Melanocyte of skin (primary cell): ENCODE data around the gene ZNF445. TPM values are rescaled to one million over a fixed set of nuclear protein-coding genes. Genes with fewer than 3 reads are reported as not detected.

Experiments
- total RNA-seq, 2 donors: library from RNA; depleted of rRNA; stranded (reverse); fragments of >200 nt; gene quantifications; 2 replicates each; pipeline ENCODE4 v1.2.3, GENCODE V29; 2012

Gene ZNF445
- total RNA-seq = 1 to 10 TPM; 5.2 to 5.7 TPM

DNA sequence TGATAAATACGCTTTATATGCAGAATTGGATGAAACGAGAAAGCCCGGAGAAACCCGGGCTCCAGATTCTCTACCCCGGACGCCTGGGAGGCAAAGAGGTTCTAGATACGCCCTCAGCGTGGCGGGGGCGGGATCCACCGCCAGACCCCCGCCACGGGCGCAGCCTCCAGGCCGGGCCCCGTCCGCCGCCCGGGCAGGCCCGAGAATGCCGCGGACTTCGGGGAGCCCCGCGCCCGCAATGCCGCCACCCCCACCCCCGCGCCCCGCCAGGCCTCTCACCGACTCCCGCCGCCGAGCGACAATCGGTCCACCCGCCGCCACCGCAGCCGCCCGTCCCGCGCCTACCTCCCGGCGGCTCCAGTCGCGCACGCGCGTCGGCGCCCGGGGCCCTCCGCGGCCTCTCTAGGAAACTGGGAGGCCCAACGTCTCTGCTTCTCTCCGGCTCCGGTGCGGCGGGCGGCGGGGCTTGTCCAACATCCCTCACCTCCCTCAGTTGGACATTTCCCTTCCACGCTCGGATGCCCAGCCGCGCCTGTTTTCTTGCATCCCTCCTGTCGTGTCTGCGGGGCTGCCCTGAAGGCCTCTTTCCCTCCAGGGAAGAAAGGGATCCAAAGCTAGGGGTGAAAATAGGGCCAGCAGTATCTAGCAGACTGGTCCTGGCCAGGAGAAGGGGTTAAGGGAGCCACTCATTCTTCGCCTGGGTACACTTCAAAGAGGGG, at the start of gene ZNF445:
ZNF445 (minus strand) TSS at position 359 of the 719 bp plus-strand sequence. CDS start 22,121 bp downstream, outside the sequence.

Other genes starting within 250 kb of the ZNF445 start
- gene TOPAZ1, start 235.8 kb downstream of the ZNF445 start, total RNA-seq = not detected
- 10 to 100 TPM; 21.6 to 25.5 TPM for gene TCAIM, start 138.9 kb downstream of the ZNF445 start, total RNA-seq
- 1 to 10 TPM; 3.4 to 5.0 TPM for gene ZKSCAN7, start 77.5 kb upstream of the ZNF445 start, total RNA-seq
- gene ZNF660, start 107.3 kb upstream of the ZNF445 start, total RNA-seq = under 1 TPM; 0.69 to 1.00 TPM
- gene ZNF197, start 147.4 kb upstream of the ZNF445 start, total RNA-seq = 10 to 100 TPM; 21.3 to 22.6 TPM
- 10 to 100 TPM; 15.7 to 17.6 TPM for gene ZNF35, start 171.1 kb upstream of the ZNF445 start, total RNA-seq
- 1 to 10 TPM; 2.0 to 2.1 TPM for gene ZNF502, start 235.0 kb upstream of the ZNF445 start, total RNA-seq